GM18520 (cell line): ENCODE data around the gene VMAC.

Experiments
- ATAC-seq: cut with Tn5 transposase; IDR thresholded peaks from one replicate; pipeline ENCODE4 v1.9.1; 2021; ENCODE audit not compliant: unreplicated experiment

VMAC gene

DNA sequence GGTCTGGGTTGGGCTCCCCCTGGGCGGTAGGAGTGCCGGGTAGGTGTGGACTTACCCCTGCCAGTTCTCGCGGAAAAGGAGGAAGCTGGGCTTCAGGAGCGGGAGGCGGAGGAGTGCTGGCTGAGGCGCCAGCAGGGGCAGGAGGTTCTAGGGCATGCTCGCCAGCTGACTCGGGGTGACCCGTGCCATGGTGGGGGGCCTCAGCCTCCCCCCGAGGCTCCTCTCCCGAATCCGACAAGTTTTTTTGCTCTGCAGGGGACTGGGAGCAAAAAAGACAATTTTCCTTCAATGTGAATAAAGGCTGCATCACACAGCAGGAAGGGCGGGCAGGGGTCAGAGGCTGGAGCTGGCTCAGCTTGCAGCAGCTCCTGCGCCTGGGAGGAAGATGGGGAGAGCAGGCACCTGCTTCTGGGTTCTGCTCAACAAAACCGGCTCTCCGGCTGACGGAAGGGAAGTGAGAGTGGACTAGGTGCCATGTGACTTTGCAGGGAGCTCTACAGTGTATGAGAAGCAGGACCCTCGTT, 46.7 kb downstream of the VMAC start:
- ATAC-seq = no peak

DNA sequence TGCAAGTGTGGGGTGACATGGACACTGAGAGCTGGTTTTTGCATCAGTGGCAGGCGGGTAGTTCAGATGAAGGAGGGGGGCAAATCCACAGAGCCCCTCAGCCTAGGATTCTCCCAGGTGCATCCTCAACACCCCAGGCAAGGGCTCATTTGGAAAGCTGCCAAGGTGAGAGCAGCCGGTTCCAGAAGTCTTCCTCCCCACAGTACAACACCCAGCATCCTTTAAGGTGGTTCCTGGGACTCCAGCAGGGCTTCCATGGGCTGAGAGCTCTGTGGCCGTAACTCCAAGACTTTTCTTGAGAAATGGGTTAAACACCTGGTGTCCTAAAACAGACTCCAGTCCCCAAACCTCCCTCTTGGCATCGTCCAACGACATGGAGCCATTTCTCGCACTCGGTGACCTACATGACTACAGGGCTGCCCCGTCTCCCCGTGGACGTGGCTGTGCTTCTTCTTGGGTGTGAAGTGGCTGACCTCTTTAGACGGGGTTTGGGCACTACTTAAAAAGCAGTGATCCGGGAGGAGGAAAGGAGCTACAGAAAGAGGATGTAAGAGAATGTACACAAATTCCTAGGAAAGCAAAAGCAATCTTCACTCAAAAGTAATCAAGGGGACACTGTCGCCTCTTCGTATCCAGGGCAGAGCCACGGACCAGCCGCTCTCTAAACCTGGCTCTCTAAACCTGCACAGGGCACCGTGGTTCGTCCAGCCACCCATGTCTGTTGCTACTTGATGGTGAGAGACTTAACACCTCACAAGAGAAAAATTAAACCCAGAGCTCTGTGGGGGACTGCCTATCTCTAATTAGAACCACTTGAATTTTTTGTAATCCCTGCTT, 47.7 kb downstream of the VMAC start:
- ATAC-seq = no peak

DNA sequence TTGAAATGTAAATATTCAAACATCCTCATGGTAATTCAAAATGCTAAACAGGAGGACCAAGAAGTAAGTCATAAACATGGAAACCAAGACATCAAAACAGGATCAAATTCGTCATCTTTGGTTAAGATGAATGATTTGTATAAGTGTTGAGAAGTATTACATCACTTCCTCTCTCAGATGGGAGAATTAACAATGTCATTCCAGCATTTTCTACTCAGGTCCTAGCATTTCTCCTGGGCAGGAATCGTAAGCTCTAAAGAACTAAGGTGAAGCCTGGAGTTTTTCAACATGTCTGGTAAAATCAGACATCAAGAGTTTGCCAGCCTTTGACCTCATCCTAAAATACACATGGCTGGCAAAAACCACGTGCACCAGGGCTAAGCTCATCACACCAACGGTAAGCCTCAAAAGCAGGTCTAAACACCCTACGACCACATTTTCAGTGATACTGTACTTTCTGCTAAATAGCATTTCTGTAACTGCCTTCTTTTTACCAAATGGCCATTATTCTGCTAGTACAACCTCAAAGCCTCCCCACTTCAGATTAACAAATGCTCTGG, 48.4 kb downstream of the VMAC start:
- ATAC-seq = no peak

DNA sequence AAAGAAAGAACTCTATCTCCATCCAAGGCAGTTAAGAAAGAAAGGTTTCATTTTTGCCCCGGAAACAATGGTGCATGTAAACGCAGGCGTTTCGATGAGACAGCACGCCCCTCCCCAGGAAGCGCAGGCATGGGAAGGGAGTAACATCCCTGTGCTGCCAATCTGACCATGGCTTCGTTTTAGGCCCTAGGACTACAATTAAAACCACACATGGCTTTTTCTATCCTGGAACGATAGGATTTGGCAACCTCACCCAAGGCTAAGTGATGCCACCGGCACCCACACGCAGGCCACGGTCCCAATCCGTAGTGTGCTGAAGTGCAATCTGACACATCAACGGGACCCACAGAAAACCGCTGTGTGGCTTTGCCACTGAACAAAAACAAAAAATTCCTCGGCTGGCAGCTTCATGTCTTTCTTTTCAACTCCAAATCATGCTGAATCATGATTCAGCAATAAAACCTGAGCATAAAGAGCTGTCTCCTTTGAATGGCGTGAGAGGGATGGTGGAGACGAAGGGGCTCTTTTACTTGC, 49.1 kb downstream of the VMAC start:
- no peak for ATAC-seq

DNA sequence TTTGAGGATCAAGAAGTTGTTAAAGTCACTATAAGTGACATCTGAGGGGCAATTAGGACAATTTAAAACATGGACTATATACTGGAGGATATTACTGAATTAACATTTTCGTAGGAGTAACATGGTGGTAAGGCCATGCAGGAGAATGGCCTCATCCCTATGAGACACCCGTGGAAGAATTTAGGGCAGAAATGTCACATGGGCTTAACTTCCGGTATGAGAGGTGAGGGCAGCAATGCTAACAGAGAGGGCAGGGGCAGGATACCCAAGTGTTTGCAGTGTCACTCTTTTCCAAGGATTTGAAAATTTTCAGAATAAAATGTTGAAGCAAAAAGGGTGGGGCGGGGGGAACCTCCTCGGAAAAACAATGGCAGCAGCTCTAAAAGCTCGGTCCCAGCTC, 49.6 kb downstream of the VMAC start:
- ATAC-seq = no peak

DNA sequence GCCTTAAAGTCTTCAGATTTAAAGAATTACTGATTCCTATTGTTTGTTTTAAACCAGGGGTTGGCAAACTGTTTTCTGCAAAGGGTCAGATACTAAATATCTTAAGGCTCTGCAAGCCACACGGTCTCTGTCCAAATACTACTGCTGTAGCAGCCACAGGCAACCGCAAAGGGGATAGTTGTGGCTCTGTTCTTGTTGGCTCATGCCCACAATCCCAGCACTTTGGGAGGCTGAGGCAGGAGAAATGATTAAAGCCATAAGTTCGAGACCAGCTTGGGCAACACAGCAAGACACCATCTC, 50.9 kb downstream of the VMAC start:
- ATAC-seq = no peak

DNA sequence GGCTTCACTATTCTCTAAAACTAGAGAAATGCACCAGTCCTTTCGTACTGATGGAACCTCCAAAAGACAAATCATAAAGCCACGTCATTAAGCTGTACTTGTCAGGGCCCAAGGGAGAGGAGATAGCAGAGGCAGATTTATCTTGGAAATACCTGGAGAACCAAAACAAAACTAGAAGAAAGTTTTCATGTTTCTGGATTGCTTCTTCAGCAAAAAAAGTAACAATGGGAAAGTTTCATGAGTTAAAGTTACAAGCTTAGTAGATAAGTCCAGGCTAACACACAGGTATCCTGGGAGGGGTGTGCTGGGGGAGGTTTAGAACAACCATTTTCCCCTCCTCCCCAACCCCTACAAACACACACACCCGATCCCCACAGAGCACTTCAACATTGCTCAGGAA, 51.7 kb downstream of the VMAC start:
- no peak for ATAC-seq

DNA sequence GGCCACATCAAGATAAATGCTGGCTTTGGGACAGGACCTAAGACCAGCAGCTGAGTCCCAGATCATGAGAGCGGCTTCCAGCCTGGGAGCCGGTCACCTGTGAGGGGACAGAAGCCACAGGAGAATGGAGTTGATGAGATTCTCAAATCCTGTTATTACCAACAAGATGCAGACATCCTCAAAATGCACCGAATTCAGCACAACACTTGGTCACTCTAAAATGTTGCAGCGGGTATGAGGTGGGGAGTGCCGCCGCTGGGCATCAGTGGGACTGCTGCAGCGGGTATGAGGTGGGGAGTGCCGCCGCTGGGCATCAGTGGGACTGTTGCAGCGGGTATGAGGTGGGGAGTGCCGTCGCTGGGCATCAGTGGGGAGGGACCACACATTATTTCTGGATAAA, 52.1 kb downstream of the VMAC start:
- no peak for ATAC-seq

DNA sequence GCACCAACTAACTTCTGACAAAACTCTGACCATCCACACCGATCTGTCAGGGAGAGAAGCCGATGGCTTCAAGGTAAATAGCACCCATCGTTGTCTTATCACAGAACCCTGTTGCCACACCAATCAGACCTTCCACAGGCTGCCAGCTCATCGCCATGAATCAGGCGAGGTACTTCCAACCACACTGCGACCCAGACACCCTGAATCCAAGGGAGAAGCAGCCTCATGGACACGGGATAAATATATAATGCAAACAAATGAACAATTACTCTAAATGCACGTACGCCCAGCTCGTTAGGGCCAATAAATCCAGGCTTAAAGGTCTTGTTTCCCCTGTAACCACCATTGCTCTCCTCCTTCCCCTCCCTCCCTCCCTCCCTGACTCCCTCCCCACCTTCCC, 52.5 kb downstream of the VMAC start:
- ATAC-seq = no peak

DNA sequence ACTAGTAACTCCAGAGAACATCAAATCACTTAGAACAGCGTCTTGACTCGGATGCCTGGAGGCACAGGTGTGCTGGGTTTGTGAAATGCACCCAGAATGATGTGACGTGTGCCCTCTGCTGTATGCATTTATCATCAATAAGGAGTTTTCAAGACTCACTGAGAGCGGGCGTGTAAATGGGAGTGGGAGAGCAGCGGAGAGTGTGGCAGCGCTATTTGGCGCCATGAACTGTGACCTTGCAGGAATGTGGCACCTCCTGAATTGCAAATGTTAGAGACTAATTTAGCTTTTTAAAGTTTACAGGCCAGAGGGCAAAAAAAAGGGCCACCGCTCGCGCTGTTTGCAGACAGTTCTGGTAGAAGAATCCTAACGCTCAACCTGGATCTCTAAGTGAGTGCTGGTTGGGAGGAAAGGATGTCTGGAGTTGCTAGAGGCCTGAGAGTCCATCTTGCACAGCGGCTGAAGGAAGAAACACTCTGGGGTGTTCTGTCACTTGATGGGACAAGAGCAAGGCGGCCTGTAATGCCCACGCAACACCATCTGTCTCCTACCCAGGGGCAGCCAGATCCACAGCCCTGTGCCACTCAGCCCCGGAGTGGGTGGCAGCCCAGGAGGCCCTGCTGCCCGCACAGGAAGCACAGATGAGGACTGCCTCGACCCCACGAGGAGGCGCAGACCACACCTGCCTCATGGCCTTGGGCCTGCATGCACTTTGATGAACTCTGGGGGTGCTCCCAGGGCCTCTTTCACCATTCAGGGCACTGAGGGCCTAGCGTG, 53.6 kb downstream of the VMAC start:
- no peak for ATAC-seq

DNA sequence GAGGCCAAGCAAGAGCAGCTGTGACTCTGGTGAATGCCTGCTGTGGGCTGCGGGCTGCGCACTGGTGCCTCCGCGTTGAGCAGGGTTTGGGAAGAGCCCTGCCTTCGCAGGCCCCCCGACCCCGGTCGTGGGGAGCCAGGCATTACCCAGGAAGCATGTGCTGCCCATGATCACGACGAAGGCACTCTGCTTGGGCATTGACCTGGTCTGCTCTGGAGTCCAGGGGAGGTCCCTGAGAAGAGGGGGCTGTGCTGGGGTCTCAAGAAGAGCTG, 54.1 kb downstream of the VMAC start:
- ATAC-seq = no peak

DNA sequence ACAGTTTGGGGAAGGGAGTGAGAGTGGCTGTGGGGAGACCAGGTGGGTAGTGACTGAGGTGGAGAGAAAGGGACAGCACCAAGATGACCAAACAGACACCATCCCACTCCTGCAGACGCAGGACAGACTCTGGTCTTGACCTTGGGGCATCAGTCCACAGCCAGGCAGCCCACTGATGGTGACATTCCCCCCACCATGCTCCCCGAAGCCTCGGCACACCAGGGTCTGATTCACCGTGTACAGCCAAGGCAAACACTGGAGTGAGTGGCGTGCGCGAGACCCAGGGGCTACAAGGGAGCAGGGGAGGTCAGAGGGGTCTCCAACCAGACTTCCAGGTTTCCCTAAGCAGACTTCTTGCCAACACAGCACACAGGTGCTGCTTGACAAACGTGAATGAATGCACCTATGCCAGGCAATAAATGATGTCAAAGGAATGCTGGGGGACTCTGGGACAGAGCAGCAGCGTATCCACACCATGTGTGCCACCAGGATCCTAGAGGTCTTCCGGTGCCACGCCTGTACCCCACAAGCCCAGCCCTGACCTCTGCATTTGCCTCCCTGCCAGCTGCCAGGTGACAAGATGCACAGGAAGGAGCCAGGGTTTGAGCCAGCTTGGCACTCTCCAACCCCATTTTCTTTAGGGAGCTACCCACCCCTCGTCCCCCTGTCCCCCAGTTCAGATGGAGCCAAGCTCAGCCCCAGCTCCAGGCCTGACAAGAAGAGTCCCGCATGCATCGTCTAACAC, 54.8 kb downstream of the VMAC start:
- ATAC-seq = no peak
